K562 (cell line): Measurements from ENCODE around the gene IRF4. TPM values are rescaled to one million over a fixed set of nuclear protein-coding genes. Genes with fewer than 3 reads are reported as not detected.

ENCODE experiments used
- ATAC-seq: fragments of 200-7000 bp; cut with Tn5 transposase; 3 replicates; pipeline ENCODE4 v1.9.1; 2020; ENCODE audit warnings: moderate library complexity
- BruUV-seq: library from RNA; stranded (reverse); fragments of 400-500 nt; replicated peaks from 2 replicates; lab custom pipeline; 2021; lab: Mats Ljungman, UMichigan
- CTCF ChIA-PET: fragments of 300-600 bp; formaldehyde crosslinking; extraction: SDS; loops from one replicate; lab custom pipeline; 2021; ENCODE audit warnings: low intra/inter-chr PET ratio; lab: Yijun Ruan, JAX
- POLR2A ChIA-PET: fragments of 300-600, 350-650 bp; sonication (Branson Sonifier 250); formaldehyde crosslinking; extraction: SDS; loops from one replicate; lab custom pipeline; 2021; ENCODE audit warnings: antibody characterized with exemption, inconsistent platforms; lab: Yijun Ruan, JAX
- DNase-seq, 4 experiments: peaks; one replicate each; pipeline versions ENCODE4 v3.0.0 to v3.0.0-alpha.2; 2011 to 2018; ENCODE audit warnings: low spot score in 3 of 4, mixed read lengths in 3 of 4; ENCODE audit errors: extremely low read depth in 1 of 4
- FAIRE-seq: peaks from 2 replicates; lab custom pipeline; 2011; peaks lifted over from hg19 to GRCh38; lab: Jason Lieb, UNC
- H2AFZ ChIP-seq: 2 replicates; pipeline ENCODE4 v1.6.0; 2011; ENCODE audit warnings: low read depth, low read length, control low read depth, inconsistent platforms
- H3K27ac ChIP-seq: fragments of 200-600 bp; 3 replicates; pipeline ENCODE4 v1.8.0; 2011; ENCODE audit warnings: low read depth, mild to moderate bottlenecking, control low read depth, inconsistent platforms, low read length, moderate library complexity, mixed read lengths; ENCODE audit errors: extremely low read depth
- H3K27me3 ChIP-seq, 2 experiments: fragments of 300-600 bp in 1 of 2; 2 replicates in 1 of 2; 3 replicates in 1 of 2; pipeline versions ENCODE4 v1.6.0 to v1.8.0; 2011; ENCODE audit warnings: inconsistent platforms in 2 of 2, low read length in 2 of 2, mild to moderate bottlenecking in 1 of 2, mixed read lengths in 1 of 2, moderate library complexity in 1 of 2; ENCODE audit not compliant: control insufficient read depth in 2 of 2, insufficient read depth in 2 of 2
- H3K36me3 ChIP-seq: fragments of 300-600 bp; 3 replicates; pipeline ENCODE4 v1.8.0; 2011; ENCODE audit warnings: mild to moderate bottlenecking, low read length, inconsistent platforms; ENCODE audit not compliant: control insufficient read depth, insufficient read depth
- H3K4me1 ChIP-seq, 2 experiments: fragments of 200-600 bp in 1 of 2; replicated peaks in 1 of 2; 2 replicates in 1 of 2; 3 replicates in 1 of 2; pipeline versions ENCODE4 v1.5.1 to v1.8.0; 2011; ENCODE audit warnings: inconsistent platforms in 2 of 2, low read length in 2 of 2, mild to moderate bottlenecking in 1 of 2, mixed read lengths in 1 of 2, moderate library complexity in 1 of 2; ENCODE audit not compliant: control insufficient read depth in 2 of 2, insufficient read depth in 2 of 2
- H3K4me2 ChIP-seq: 2 replicates; pipeline ENCODE4 v1.6.1; 2011; ENCODE audit warnings: low read length, control low read depth, inconsistent platforms, mixed read lengths; ENCODE audit not compliant: insufficient read depth
- H3K4me3 ChIP-seq: fragments of 200-600 bp; sonication (generic), shearing (Covaris generic); 2 replicates; pipeline ENCODE4 v1.5.1; 2016; ENCODE audit warnings: control low read depth, inconsistent platforms
- H3K79me2 ChIP-seq: fragments of 200-600 bp; 3 replicates; pipeline ENCODE4 v1.8.0; 2011; ENCODE audit warnings: low read length, inconsistent platforms; ENCODE audit not compliant: control insufficient read depth, insufficient read depth
- H3K9ac ChIP-seq, 2 experiments: 2 replicates each; pipeline versions ENCODE4 v1.6.0 to v1.6.1; 2011; ENCODE audit warnings: low read depth in 2 of 2, low read length in 2 of 2, control low read depth in 1 of 2, inconsistent platforms in 1 of 2, mild to moderate bottlenecking in 1 of 2, mixed read lengths in 1 of 2; ENCODE audit not compliant: insufficient read depth in 1 of 2
- H3K9me1 ChIP-seq: one replicate; pipeline ENCODE4 v1.6.0; 2011; ENCODE audit warnings: inconsistent platforms, mild to moderate bottlenecking, low read length, moderate library complexity; ENCODE audit not compliant: control insufficient read depth, insufficient read depth
- H3K9me3 ChIP-seq: replicated peaks from 2 replicates; pipeline ENCODE4 v1.5.1; 2011; ENCODE audit warnings: low read depth, low read length, inconsistent platforms; ENCODE audit not compliant: control insufficient read depth, insufficient read depth
- H4K20me1 ChIP-seq: replicated peaks from 2 replicates; pipeline ENCODE4 v1.6.1; 2011; ENCODE audit warnings: low read length, inconsistent platforms, mixed read lengths; ENCODE audit not compliant: control insufficient read depth, insufficient read depth
- ELF4 ChIP-seq: fragments of 450-650 bp; formaldehyde crosslinking; IDR thresholded peaks from 2 replicates; pipeline ENCODE4 v1.4.0; 2022; ENCODE audit warnings: missing genetic modification characterization
- ERF ChIP-seq: fragments of 450-650 bp; formaldehyde crosslinking; IDR thresholded peaks from 2 replicates; pipeline ENCODE4 v1.4.0; 2020; ENCODE audit warnings: mild to moderate bottlenecking, mixed read lengths
- ETV6 ChIP-seq, 3 experiments: fragments of 150-350 bp in 1 of 3; sonication (generic) in 1 of 3; formaldehyde crosslinking in 1 of 3; IDR thresholded peaks; 2 replicates each; pipeline versions ENCODE4 v1.6.1 to v1.8.0; 2014 to 2022; ENCODE audit warnings: borderline replicate concordance in 2 of 3, low read depth in 2 of 3, antibody characterized with exemption in 1 of 3, low read length in 1 of 3, mild to moderate bottlenecking in 1 of 3, missing genetic modification reagents in 1 of 3
- HMGXB4 ChIP-seq: sonication (generic); formaldehyde crosslinking; IDR thresholded peaks from 2 replicates; pipeline ENCODE4 v1.8.1; 2023; ENCODE audit warnings: mild to moderate bottlenecking, missing genetic modification reagents
- KHSRP ChIP-seq: fragments of 450-650 bp; IDR thresholded peaks from 2 replicates; pipeline ENCODE4 v1.6.1; 2017
- KLF1 ChIP-seq: fragments of 450-650 bp; IDR thresholded peaks from 2 replicates; pipeline ENCODE4 v1.6.1; 2016; ENCODE audit warnings: missing genetic modification characterization, missing compliant biosample characterization
- MECOM ChIP-seq: fragments of 250-450 bp; sonication (Bioruptor Pico); IDR thresholded peaks from 2 replicates; pipeline ENCODE4 v1.8.0; 2022; ENCODE audit warnings: inconsistent platforms
- MYC ChIP-seq, 2 experiments: fragments of 250-450 bp in 1 of 2; sonication (Bioruptor Pico) in 1 of 2; IDR thresholded peaks; 2 replicates each; pipeline versions ENCODE4 v1.5.1 to v1.6.1; 2012 to 2021; ENCODE audit warnings: low read depth in 2 of 2, borderline replicate concordance in 1 of 2, improper control_type of control experiment in 1 of 2, low read length in 1 of 2, mild to moderate bottlenecking in 1 of 2, moderate library complexity in 1 of 2
- NFRKB ChIP-seq: fragments of 450-650 bp; IDR thresholded peaks from 2 replicates; pipeline ENCODE4 v1.6.1; 2016; ENCODE audit warnings: low read depth
- RAD51 ChIP-seq: fragments of 450-650 bp; IDR thresholded peaks from 2 replicates; pipeline ENCODE4 v1.7.1; 2016; ENCODE audit warnings: low read depth, mild to moderate bottlenecking, borderline replicate concordance
- RBBP5 ChIP-seq: fragments of 200-600 bp; sonication (generic); IDR thresholded peaks from 2 replicates; pipeline ENCODE4 v1.6.1; 2012; ENCODE audit warnings: borderline replicate concordance, mild to moderate bottlenecking, low read length, control low read depth, inconsistent platforms; ENCODE audit not compliant: insufficient read depth, poor library complexity, severe bottlenecking
- RFX7 ChIP-seq: fragments of 250-450 bp; sonication (Bioruptor Pico); IDR thresholded peaks from 2 replicates; pipeline ENCODE4 v1.5.1; 2021; ENCODE audit warnings: mild to moderate bottlenecking
- TEAD1 ChIP-seq, 2 experiments: fragments of 450-650 bp in 1 of 2; sonication (generic) in 1 of 2; formaldehyde crosslinking; IDR thresholded peaks; 2 replicates each; pipeline versions ENCODE4 v1.4.0 to v1.8.0; 2020 to 2022; ENCODE audit warnings: mild to moderate bottlenecking in 2 of 2, missing genetic modification reagents in 1 of 2
- ZBTB1 ChIP-seq: sonication (generic); formaldehyde crosslinking; IDR thresholded peaks from 2 replicates; pipeline ENCODE4 v1.8.1; 2023; ENCODE audit warnings: missing genetic modification reagents, low read depth, mild to moderate bottlenecking, borderline replicate concordance
- ZFP36 ChIP-seq: fragments of 150-350 bp; IDR thresholded peaks from 2 replicates; pipeline ENCODE4 v1.6.1; 2018; ENCODE audit warnings: low read length, low read depth; ENCODE audit not compliant: partially characterized antibody
- ZNF143 ChIP-seq: sonication (generic); formaldehyde crosslinking; IDR thresholded peaks from 2 replicates; pipeline ENCODE4 v1.9.0; 2022; ENCODE audit warnings: mild to moderate bottlenecking, missing genetic modification reagents
- ZNF449 ChIP-seq: fragments of 250-450 bp; sonication (Bioruptor Pico); IDR thresholded peaks from 2 replicates; pipeline ENCODE4 v1.8.0; 2022; ENCODE audit warnings: moderate library complexity, mild to moderate bottlenecking, inconsistent platforms
- ZNF780A ChIP-seq: fragments of 250-450 bp; sonication (Bioruptor Pico); IDR thresholded peaks from 2 replicates; pipeline ENCODE4 v1.5.0; 2021; ENCODE audit warnings: mild to moderate bottlenecking
- WGBS: fragments of 100-300 bp; shearing (Covaris generic); methylation state at CpG from one replicate; pipeline ENCODE4 v1.1.6; 2016; ENCODE audit warnings: low coverage, mixed read lengths; ENCODE audit not compliant: insufficient coverage; ENCODE audit errors: missing lambda C conversion rate; 5-methylcytosine and 5-hydroxymethylcytosine counted together
- in situ Hi-C: fragments of 300-500 bp; cut with MboI; formaldehyde crosslinking; loops from 4 replicates; pipeline ENCODE4 v1.15.0; 2018; ENCODE audit warnings: inconsistent platforms, mixed read lengths
- intact Hi-C: fragments of 100-400 bp; cut with micrococcal nuclease; formaldehyde crosslinking; loops from 2 replicates; pipeline ENCODE4 v1.14.2; 2022
- polyA plus RNA-seq, 8 experiments: library from polyadenylated mRNA; depleted of rRNA in 4 of 8; stranded (reverse) in 5 of 8; unstranded in 3 of 8; fragments of >200 nt; fragmentation: Nextera tagmentation in 2 of 8; fragmentation: Illumina TruSeq in 1 of 8; extraction: Ambion mirVana in 2 of 8; extraction: Trizol in 1 of 8; gene quantifications; 2 replicates each; pipeline versions ENCODE4 v1.2.1 to v1.2.3, GENCODE V29; 2011 to 2014; ENCODE audit warnings: inconsistent platforms in 1 of 8, missing spikeins in 1 of 8
- total RNA-seq, 7 experiments: library from RNA; depleted of rRNA in 6 of 7; stranded (reverse); fragments of >200 nt in 6 of 7; fragmentation: Illumina TruSeq in 2 of 7; extraction: Trizol in 2 of 7; gene quantifications; 2 replicates each; pipeline versions ENCODE4 v1.2.1 to v1.2.3, GENCODE V29; 2011 to 2021; ENCODE audit warnings: low replicate concordance in 1 of 7

Gene IRF4
- total and polyA plus RNA-seq, 9 of the 15 experiments (the other 6 are each of a cell fraction or from before 2014, with no cell fraction given), result 0.05 to 0.33 (median 0.09) TPM; not detected in 6

- BruUV-seq, result no TSS peak
- Histone ChIP-seq H4K20me1 (peaks cover 10% of the 10 kb centered on the region; the same call in 1 of the 2 replicates), H3K4me2 (no peak overlapping the region), H3K27me3 (peaks cover 64 to 80% of the 10 kb centered on the region in 2 experiments), H3K9ac (no peak overlapping the region), H3K9me1 (no peaks in the 10 kb centered on the region), H3K4me1 (no peaks in the 10 kb centered on the region), H2AFZ (no peak overlapping the region), H3K4me3 (no peak overlapping the region), H3K9me3 (no peaks in the 10 kb centered on the region), H3K79me2 (no peaks in the 10 kb centered on the region), H3K36me3 (no peaks in the 10 kb centered on the region), H3K27ac (no peak overlapping the region)
- ATAC-seq, result no peak
- ChIA-PET CTCF (no interaction called here), POLR2A (interaction anchor here (1.3 kb wide), 1 partner anchor 8 kb away, joined by 4 read pairs; no protein-coding TSS in a partner anchor)
- intact Hi-C loops (no loop called here), in situ Hi-C loops (no loop called here)
- no peak for FAIRE-seq
- WGBS, result 0% methylated on average over 6 of the region's 6 CpGs
- no peak for DNase-seq
- TF ChIP-seq RAD51, result no peak
- no peak for TF ChIP-seq RBBP5
- no peak for TF ChIP-seq ZNF449 (CRISPR knock-in tag)
- TF ChIP-seq ETV6 (IDR thresholded peaks at IDR 0.05; ENCODE audit: borderline replicate concordance in 1 of 2, low read depth in 2 of 2, low read length in 1 of 2), result no peak
- TF ChIP-seq ETV6 (CRISPR knock-in tag; IDR thresholded peaks at IDR 0.05; ENCODE audit: borderline replicate concordance), result no peak
- TF ChIP-seq ERF (CRISPR knock-in tag), result no peak
- TF ChIP-seq KHSRP, result no peak
- TF ChIP-seq TEAD1 (CRISPR knock-in tag; IDR thresholded peaks at IDR 0.05), result no peak
- no peak for TF ChIP-seq ZNF143 (CRISPR knock-in tag)
- no peak for TF ChIP-seq ELF4 (CRISPR knock-in tag)
- TF ChIP-seq ZFP36, result no peak
- no peak for TF ChIP-seq ZBTB1 (CRISPR knock-in tag)
- TF ChIP-seq NFRKB, result no peak
- no peak for TF ChIP-seq MYC (IDR thresholded peaks at IDR 0.05; ENCODE audit: low read depth, low read length)
- no peak for TF ChIP-seq MYC (CRISPR knock-in tag; IDR thresholded peaks at IDR 0.05; ENCODE audit: borderline replicate concordance, low read depth)
- TF ChIP-seq ZNF780A (CRISPR knock-in tag), result no peak
- TF ChIP-seq RFX7 (CRISPR knock-in tag), result no peak
- TF ChIP-seq HMGXB4 (CRISPR knock-in tag), result no peak
- no peak for TF ChIP-seq KLF1 (tag)
- TF ChIP-seq MECOM (CRISPR knock-in tag), result no peak
These were observed 6.7 kb upstream of the IRF4 start for GRCh38 chr6:384898-385297.
